GM12801 (cell line): ENCODE results near the gene ZNF804B.

Experiments
- TF ChIP-seq, protein P1 (sequence below): IDR thresholded peaks from one replicate; pipeline ENCODE4 v1.5.1; 2011; ENCODE audit warnings: control low read depth; ENCODE audit not compliant: insufficient read length; ENCODE audit errors: extremely low read depth

Gene ZNF804B

DNA sequence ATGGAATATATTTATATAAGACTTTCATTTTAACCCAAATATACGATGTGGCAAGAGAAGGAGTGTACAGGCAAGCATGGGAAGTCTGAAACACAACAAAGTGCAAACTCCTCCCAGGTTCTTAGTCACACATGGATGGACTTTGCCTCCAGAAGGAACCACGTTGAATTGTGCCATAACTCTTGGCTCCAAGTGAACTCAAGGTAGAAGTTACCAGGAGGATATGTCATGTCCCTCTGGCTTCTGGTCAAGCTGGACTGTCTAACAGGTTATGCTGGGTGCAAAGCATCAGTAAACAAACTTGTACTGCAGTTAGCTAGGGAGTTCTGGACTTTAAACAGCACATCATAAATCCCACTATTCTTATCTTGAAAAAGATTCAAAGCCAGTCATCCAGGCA, 364.4 kb downstream of the ZNF804B start:
- TF ChIP-seq, protein P1, sequence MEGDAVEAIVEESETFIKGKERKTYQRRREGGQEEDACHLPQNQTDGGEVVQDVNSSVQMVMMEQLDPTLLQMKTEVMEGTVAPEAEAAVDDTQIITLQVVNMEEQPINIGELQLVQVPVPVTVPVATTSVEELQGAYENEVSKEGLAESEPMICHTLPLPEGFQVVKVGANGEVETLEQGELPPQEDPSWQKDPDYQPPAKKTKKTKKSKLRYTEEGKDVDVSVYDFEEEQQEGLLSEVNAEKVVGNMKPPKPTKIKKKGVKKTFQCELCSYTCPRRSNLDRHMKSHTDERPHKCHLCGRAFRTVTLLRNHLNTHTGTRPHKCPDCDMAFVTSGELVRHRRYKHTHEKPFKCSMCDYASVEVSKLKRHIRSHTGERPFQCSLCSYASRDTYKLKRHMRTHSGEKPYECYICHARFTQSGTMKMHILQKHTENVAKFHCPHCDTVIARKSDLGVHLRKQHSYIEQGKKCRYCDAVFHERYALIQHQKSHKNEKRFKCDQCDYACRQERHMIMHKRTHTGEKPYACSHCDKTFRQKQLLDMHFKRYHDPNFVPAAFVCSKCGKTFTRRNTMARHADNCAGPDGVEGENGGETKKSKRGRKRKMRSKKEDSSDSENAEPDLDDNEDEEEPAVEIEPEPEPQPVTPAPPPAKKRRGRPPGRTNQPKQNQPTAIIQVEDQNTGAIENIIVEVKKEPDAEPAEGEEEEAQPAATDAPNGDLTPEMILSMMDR, result no peak

DNA sequence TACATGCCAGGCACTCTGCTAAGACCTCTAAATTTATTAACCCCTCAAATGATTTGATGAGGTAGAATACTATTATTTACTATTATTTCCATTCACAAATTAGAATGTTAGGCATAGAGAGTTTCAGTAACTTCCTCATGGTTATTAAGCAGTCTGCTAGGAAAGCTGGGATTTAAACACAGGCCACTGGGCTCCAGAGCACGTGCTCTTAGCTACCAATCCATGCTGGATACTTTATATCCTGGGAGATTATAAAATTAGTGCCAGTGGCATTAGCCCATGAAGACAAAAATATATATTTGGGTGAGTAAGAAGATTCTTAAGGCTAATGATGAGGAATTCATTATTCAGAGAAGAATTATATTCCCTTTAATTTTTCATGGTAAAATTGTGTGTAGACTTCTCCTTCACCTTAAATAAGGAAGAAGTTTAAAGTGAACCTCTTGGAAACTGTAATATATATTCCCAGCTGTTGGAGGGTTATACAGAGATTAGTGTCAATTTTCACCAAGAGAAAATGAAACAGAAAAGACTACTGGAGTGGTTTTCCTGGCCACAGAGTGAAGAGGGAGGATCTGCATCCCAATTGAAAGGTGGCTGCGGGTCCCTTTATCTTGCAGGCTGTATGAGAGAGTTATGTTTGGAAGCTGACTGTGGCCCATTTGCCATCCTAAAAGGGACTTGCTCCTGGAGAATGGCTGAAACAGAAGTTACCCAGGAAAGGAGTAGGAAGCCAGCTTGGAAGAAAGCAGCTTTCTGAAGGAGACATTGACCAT, 370.3 kb downstream of the ZNF804B start:
- TF ChIP-seq, protein P1, result no peak

DNA sequence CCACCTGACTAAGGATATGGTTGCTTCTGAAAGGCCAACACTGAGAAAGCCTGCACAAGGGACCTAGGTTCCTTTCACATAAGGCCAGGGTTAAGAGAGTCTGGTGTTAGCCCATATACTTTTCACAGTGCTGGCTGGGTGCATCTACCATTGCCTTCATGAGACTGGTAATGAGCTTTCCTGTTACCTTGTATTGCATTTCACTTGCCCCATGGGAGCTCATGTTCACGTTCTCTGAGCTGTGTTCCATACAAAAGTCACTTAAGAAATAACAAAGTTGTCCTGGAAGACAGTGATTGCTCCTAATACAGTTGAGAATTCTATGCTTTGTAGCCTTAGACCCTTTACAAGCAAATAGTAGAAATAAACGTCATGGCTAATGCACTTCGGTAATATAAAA, 373.9 kb downstream of the ZNF804B start:
- TF ChIP-seq, protein P1, result no peak

DNA sequence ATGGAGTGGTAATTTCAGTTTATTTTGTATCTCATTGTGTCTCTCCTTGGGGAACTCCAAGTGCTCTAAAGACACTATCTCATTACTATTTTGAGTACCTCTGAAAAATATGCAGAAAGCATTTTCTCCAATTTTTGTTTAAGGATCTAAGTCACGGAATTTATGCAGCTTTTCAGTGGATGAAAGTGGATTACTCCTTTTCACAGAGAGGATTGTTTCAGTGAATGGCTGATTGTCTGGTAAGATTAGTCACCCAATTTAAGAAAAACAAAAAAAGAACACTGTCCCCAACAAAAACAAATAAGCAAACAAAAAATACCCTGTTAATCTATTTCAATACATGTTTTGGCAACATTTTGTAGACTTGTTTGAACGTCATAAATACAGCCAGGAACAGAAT, 374.3 kb downstream of the ZNF804B start:
- TF ChIP-seq, protein P1, result no peak

DNA sequence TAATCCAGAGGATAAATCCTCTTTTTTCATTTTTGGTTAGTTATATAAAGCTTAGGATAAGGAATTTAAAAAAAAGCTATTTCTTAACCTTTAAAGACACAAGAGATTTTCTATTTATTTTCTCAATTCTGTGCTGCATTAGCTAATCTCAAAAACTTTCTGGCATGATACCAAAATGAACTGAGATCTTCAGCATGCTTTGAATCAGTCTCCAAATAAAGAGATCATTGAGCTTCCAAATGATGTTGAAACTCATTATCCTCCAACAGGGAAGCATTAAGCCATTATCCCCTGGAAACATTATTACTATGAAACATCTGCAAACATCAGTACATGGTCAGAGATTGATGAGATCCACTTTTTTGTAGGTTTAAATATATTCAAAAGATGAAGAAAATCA, 386.3 kb downstream of the ZNF804B start:
- TF ChIP-seq, protein P1, result no peak

DNA sequence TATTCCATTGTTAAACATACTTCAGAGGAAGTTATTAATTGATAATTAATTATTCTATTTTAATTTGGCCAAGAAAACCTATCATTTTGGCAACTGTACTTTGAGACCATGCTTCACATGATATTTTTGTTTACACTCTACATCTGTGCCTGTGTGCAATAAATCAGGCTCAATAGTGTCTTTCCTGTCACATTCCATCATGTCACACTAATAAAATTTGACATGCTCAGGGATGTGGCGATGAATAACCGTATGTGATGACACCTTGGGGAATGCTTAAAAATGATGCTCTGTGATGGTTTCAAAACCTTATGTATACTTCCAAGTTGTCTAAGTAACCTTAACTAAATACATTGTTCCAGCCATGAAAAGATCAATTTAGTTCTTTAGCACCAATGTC, 400.6 kb downstream of the ZNF804B start:
- TF ChIP-seq, protein P1, result no peak

DNA sequence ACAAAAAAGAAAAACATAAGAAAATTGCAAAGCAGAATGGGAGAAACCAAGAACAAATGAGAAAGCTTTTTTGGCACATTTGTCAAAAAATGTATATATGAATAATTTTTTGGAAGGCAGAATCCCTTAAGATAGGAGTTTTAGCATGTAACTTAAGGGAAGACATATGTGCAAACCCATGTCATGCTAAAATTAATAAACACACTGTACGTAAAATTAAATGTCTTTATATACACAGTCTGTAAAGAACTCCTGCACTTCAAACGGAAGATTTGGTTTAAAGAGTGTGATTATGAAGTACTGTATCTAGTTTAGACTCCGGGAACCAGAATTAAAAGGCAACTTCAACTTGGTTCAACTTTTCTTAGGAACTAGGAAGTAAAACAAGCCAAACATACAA, 405.9 kb downstream of the ZNF804B start:
- TF ChIP-seq, protein P1, result no peak
